Activated CD4-positive, alpha-beta T cell treated with anti-CD3 and anti-CD28 coated beads, Interleukin-2, amount 50 U/mL, for 16 hours (primary cell): ENCODE results near the gene RPL15.
"Not testable (repeated sequence)": the region's sequence is repeated elsewhere in the genome, so short reads cannot be mapped to it uniquely, and the experiment has no call there.

Experiments
- DNase-seq: peaks from one replicate; pipeline ENCODE4 v3.0.0-alpha.2; 2020

Gene RPL15

DNA sequence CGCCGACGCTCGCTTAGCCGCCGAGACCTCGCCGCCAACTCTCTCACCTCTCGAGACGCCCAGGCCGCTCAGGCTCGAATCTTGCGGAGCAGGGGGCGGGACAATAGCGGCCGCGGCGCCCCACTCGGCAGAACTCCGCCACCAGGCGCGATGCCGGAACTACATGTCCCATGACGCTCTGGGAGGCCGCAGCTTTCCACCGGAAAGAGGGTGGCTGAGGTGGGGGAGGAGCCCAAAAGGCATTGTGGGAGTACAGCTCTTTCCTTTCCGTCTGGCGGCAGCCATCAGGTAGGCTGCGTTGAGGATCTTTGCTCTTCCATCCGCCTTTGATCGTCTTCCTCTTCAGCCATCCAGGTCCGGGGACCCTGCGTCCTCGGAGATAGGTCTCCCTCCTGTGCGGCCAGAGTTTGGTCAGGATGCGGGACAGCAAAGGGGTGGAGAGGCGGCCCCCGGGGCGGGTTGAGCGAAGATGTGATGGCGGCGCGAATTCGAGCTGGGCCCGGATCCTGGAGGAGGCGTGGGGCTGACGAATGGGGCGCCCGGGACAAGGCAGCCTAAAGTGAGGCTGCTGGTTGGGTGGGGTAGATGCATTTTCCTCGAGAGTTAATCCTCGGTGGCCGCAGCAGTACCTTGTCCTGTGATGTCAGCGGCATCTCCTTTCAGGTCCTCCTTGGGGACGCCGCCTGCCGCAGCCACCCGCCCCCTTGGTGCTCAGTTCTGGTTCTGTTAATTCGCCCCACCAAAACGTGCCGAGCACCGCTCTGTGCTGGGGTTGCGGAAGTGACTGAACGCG is at the start of gene RPL15, which contains the start of gene NKIRAS1:
RPL15 (plus strand) TSS at position 247 of the 793 bp plus-strand sequence. CDS start 728 bp downstream, outside the sequence.
NKIRAS1 (minus strand) TSS at position 105 of the 793 bp plus-strand sequence. CDS start 6,086 bp downstream, outside the sequence.
- DNase-seq: peak; percentile 98

DNA sequence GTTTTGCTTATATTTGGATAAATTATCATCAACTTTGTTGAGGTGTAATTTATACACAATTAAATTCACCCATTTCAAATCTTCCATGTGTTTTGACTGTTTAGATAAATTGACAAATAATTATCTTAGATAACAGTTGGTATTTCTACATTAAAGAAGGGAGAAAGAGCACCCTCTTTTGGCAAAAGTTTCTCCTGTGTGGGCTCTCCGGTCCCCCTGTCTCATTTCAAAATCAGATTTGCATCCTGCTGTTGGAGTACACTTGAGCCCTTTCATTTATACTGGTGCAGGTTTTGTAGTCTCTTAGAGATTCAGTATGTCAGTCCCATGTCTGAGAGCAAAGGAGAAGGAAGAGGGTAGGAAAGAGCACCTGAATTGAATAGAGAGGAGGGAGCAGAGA is 49.5 kb upstream of the RPL15 start:
- no peak for DNase-seq

DNA sequence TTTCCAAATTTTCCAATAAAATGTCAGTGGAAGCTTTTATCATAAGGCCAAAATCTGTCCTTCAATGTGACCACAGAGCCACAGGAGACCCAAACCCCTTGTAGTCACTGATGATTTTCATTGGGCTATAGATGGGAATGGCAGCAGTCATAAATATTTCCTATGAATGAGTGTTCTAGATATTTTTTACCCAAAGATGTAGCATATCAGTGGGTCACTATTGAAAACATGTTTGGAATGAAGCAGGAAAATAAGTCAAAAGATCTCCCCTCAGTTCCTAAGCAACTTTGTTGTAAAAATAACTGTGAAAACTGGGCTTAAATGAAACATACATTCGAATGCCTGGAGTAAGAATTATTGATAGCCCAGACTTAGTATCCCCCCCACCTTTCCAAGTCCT is 49.1 kb upstream of the RPL15 start:
- DNase-seq: no peak

DNA sequence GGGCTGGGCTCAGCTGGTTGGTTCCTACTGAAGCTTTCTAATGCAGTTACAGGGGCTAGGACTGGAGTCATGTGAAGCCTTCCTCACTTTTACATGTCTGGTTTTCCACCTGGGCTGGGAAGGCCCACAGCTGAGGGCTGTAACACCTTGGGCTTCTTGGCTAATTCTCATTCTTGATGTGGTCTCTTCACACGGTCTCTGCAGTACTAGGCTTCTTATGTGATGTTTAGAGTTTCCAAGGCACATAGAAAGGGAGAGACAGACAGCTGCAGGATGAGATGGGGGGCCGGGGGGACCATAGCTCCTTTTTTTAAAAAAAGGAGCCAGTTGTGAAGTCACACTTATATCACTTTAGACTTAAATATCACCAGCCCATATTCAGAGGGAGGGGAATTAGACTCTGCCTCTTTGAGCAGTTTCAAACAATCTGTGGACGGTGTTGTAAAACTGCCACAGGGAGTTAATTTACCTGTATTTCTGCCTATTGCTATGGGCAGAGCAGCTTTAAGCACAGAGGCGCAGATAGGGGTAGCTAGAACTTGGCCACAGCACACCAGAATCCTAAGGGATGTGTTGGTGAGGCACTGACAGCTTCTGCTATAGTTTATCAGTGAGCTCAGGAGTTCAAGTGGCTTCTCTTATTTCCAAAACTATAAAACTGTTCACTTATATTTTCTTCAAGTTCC is 46.8 kb upstream of the RPL15 start:
- DNase-seq: no peak

DNA sequence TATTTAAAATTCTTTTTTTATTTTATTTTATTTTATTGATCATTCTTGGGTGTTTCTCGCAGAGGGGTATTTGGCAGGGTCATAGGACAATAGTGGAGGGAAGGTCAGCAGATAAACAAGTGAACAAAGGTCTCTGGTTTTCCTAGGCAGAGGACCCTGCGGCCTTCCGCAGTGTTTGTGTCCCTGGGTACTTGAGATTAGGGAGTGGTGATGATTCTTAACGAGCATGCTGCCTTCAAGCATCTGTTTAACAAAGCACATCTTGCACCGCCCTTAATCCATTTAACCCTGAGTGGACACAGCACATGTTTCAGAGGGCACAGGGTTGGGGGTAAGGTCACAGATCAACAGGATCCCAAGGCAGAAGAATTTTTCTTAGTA is 46.3 kb upstream of the RPL15 start:
- not testable (repeated sequence) for DNase-seq

DNA sequence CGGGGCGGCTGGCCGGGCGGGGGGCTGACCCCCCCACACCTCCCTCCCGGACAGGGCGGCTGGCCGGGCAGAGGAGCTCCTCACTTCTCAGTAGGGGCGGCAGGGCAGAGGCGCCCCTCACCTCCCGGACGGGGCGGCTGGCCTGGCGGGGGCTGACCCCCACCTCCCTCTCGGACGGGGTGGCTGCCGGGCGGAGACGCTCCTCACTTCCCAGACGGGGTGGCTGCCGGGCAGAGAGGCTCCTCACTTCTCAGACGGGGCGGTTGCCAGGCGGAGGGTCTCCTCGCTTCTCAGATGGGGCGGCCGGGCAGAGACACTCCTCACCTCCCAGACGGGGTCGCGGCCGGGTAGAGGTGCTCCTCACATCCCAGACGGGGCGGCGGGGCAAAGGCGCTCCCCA is 45.6 kb upstream of the RPL15 start:
- DNase-seq: not testable (repeated sequence)

DNA sequence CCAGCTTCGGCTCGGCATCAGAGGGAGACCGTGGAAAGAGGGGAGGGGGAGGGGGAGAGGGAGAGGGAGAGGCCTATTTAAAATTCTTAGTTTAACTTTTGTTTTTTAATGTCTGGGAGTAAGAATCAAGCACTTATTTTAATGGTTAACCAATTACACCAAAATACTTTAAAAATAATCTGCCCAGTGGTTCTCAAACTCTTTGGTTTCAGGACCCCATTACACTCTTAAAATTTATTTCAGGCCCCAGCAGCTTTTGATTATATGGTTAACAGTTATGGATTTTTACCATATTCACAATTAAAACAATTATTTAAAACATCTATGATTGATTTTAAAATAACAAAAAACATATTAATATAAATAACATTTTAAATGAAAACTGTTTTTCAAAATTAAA is 44.6 kb upstream of the RPL15 start:
- DNase-seq: no peak

DNA sequence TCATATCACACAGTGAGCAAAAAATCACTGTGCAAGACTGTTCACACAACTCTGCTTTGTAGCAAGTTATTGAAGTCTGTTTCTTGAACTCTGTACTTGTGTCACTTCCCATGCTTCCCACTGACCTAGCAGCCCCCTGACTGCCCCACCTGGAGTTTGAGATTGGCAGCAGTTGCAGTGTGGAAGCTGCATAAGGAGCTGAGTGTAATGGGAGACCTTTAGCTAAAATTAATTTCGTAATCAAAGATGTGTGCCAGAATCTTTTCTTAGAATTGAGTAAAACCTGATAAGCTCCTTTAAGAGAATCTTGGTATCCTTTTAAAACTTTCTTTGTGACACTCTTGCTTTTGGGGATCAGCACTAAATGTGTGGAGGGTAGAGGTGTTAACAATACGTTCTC is 43.0 kb upstream of the RPL15 start:
- DNase-seq: no peak

DNA sequence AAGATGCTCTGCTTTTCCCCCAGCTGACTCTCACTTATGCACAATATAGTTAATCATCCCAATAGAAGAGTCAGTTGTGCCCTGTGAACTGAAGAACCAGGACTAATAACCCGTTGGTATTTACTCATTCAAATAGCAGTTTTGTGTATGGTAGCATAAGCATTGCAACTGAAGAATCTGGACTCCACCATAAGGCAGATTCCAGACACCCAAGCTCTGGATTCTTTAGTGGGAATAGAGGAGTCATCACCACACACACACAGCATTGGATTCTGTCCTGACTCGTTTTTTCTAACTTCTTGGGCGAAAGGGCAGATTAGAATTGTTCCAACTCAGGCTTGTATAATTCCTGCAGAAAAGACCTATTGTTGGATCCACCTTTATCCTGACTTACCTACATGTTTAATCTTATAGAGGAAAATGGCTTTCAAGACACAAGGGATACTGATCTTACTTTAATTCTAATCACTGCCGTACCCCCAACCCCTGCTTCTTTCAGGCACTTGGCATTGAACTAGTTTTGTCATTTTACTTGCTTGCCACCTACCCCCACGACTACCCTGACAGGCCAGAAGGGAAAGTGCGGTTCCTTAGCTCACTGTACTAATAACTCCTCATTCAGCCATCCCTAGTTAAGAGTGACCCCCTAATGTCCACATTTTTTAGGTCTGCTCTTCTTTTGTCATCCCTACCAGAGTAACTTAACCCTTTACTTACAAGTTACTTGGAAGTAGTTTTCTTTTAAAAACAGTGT is 42.4 kb upstream of the RPL15 start:
- no peak for DNase-seq

DNA sequence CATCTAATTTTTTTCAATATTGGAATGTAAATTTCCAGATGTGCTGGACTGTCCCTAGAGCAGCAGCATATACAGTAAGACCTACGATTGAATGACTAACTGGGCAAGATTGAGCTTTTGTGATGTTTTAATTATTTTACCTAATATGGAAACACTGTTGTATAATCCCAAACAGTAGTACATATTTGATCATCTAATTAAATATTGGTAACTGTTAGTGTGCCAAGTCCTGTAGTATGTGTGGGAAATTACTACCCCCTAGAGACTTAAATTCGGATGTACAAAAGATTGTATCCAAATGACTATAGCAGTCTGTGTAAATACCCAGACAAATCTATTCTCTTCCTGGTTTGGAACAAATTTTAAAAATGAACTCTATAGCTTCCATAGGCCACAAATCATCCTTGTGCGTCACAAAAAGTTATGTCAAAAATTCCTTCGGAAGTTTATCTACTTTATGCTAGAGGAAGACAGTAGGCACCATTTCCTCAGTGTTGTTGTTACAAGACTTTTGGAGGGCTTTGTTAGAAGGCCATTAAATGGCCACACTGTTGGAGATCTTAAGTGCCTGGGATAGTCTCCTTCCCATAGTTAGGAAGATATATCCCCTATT is 41.7 kb upstream of the RPL15 start:
- no peak for DNase-seq

DNA sequence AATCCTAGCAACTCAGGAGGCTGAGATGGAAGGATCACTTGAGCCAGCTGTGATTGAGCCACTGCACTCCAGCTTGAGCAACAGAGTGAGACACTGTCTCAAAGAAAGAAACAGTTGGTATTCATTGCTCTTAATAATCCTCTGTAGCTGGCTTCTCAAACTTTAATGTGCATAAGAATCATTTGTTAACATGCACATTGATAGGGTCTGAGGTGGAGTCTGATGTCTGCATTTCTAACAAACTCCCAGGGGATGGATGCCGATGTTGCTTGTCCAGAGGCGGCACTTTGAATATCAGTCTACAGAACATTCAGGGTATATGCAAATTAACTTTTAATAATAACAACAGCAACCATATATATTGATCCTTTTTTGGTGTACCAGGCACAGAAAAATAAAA is 40.0 kb upstream of the RPL15 start:
- no peak for DNase-seq

DNA sequence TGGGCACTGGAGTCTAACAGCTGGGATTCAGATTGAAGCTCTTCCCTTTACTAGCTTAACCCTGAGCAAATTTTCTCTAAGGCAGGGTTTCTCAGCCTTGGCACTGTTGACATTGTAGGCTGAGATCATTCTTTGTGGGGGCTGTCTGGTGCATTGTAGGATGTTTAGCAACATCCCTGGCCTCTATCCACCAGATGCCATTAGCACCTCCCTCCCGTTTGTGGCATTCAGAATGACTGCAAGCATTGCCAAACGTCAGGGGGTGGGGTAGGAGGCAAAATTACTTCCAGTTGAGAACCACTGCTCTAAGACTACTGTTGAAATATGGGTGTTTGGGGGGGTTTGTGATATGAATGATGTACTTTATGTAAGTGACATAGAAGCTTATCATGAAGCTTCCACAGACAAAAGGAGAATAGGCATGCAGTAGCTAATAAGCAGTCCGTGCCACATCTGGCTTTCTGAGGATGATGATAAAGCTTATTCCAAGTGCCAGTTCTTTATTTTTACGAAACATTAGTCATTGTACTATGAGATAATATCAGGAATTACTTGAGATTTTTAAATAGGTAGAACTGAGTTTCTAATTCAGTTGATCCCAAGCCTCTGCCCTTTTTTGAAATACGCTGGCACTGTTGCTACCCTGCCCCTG is 39.5 kb upstream of the RPL15 start:
- DNase-seq: no peak

DNA sequence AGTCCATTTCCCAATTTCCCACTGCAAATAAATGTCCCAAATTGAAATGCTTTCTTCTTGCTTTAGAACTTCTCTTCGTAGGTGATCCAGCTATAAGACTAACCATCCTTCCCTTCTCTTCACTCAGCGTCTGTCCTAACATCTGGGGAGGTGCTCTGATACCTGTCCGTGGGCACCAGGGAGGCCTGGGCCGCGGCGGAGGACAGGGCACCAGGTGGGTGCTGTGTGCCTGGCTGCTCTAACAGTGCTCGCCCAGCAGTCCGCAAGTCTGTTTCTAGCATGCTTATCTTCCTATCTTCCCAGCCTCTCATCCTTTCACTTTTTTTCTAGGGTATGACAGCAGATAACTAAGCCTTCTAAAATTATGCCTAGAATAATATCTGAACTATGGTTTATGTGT is 37.4 kb upstream of the RPL15 start:
- no peak for DNase-seq

DNA sequence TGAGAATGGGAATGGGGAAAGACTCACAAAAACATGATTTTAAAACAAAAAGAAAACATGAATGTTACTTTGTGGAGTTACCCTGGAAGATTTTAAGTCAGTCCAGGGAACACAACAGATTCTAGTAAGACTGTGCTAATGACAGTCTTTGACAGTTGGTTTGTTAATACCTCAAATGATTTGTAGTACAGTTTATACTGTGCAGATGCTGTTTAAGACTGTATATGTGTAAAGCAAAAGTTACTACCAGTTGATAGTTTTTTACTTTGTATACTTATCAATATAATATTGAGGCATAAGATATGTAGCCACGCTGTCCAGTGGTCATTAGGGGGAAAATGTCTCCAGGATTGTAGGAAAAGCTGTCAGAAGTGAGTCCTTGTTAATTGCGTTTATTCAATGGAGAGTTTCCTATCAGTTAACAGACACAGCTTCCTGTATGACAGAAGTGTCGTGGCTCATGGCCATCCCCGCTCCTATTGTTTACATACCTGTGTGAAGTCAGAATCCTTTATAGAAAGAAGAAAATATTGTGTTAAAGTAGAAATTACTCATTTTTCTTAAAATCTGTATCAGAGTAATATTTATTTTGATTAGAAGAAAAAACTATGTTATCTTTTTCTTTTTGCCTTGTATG is 36.1 kb upstream of the RPL15 start:
- DNase-seq: no peak

DNA sequence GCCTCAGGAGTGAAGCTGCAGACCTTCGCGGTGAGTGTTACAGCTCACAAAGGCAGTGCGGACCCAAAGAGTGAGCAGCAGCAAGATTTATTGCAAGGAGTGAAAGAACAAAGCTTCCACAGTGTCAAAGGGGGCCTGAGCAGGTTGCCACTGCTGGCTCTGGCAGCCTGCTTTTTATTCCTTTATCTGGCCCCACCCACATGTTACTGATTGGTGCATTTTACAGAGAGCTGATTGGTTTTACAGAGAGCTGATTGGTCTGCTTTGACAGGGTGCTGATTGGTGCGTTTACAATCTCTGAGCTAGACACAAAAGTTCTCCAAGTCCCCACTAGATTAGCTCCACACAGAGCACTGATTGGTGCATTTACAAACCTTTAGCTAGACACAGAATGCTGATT is 34.9 kb upstream of the RPL15 start:
- not testable (repeated sequence) for DNase-seq

DNA sequence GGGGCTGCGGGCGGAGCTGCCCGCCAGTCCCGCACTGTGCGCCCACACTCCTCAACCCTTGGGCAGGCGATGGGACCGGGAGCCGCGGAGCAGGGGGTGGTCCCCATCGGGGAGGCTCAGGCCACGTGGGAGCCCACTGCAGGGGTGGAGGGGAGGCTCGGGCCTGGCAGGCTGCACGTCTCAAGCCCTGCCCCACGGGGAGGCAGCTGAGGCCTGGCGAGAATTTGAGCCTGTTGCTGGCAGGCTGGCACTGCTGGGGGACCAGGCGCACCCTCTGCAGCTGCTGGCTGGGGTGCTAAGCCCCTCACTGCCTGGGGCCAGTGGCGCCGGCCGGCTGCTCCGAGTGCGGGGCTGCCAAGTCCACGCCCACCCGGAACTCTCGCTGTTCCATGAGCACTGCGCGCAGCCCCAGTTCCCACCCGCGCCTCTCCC is 34.4 kb upstream of the RPL15 start:
- DNase-seq: no peak

DNA sequence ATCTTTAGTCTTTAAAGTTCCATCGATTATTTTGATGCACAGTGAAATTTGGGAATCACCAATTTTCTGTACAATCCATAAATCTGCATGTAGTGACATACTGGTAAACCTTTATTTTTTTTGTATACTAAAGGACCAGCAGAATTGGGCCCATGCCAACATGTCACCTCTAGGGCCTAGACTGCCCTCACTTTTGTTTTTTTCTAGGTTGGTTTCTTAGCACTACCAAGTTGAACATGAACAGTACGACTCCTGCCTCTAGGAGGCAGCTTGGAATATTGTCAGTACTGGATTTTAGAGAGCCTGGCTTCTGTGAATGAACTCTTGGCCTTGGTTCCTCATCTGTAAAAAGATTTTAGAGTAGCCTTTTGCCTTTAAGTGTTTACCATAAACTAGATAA is 32.5 kb upstream of the RPL15 start:
- DNase-seq: no peak

DNA sequence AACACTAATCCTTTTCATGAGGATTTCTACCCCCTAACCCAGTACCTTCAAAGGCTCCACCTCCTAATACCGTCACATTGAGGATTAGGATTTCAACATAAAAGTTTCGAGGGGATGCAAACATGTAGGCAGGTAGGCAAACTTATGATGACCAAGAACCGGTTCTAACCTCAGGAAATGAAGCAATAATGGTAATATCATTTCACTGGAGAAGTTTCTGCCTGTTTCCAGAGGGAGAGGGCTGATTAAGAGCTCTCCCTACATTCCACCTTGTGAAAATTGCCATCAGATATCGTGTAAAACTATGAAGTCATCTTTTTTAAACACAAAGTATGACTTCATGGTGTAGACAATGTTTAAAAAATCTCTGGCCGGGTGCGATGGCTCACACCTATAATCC is 31.7 kb upstream of the RPL15 start:
- DNase-seq: no peak

DNA sequence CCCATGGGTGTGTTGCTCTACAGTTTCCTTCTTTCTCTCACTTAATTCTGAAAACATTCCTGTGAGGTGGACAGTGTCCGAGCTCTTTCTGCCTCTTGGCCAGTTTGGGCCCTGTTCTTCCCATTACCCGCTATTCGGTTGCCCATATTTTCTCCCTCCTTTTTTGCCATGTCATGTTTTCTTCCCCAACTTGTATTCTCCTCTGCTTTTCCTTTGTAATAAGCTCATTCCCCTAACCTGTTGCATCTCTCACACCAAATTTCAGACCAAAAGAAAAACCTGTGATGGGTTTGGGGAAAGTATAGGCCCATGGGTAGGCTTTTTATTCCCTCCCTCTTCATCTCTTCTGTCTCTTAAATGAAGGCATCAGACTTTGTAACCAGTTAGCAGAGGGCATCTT is 30.6 kb upstream of the RPL15 start:
- no peak for DNase-seq

DNA sequence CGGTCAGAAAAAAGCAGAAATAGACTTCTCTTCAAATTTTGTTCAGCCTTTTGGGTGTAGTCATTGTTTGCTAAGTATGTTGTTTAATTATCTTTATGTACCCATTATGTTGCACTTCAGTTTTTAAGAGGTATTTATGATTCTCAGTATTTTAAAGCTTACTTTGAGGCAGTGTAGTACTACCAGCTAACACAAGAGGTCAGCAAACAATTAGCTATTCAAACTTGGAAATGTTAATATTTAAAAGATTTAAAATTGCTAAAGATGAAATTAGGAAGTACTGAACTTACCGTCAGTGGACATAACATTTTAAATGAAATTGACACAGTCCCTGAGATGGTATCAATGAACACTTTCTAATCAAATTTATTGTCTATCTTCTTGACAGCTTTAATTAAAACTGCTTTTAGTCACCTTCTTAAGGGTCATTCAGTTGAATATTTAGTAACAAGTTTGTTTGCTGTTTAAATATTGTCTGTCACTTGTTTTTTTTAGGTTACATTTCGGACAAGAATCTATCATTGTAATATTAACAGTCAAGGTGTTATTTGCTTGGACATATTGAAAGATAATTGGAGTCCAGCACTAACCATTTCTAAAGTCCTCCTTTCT is 28.2 kb upstream of the RPL15 start:
- peak; percentile 8 for DNase-seq

DNA sequence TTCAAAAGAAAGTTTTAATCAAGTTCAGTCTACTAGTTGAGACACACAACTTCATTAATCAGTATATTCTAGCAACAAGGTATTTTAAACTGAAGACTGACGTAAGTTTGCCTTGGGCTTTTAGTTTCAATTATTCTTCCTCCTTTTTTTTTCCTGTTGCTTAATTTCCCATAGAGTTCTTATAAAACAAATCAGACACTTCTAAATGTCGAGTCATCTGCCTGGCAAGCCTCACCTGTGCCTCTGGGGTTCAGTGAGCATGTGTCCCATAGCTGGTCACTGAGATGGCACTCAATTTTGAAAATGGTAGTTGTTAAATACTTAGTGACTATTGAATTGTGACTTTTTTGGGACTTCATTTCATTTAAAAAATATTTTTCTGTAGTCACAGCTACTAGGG is 27.5 kb upstream of the RPL15 start:
- no peak for DNase-seq

DNA sequence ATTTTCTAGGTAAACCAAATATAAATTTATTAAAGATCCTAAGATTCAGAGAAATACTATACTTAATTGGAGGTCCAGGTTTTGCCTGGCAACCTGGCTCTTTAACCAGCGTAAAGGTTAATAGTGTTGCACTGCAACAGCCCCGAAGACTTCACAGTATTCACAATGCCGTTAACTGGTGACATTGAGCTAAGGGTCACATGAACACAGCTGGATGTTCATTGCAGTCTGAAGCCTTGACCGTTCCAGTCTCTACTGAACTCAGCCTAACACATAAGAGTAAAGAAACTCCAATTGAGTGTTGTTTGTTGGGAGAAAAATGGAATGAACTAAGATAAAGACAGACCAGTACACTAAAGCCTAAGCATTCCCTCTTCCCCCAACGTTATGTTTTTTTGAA is 27.0 kb upstream of the RPL15 start:
- DNase-seq: no peak
